Superior temporal gyrus (tissue), 1 donor: ENCODE results near the gene MGMT.

ENCODE experiments used
- DNase-seq: peaks from one replicate; pipeline ENCODE4 v3.0.0-alpha.2; 2016; ENCODE audit errors: extremely low spot score

The MGMT gene

GRCh38 chr10:129542589-129542988 lies 75.5 kb downstream of the MGMT start:
- DNase-seq, result no peak

- DNase-seq, result no peak
Observed at GRCh38 chr10:129544205-129545202, 77.5 kb downstream of the MGMT start.

DNA sequence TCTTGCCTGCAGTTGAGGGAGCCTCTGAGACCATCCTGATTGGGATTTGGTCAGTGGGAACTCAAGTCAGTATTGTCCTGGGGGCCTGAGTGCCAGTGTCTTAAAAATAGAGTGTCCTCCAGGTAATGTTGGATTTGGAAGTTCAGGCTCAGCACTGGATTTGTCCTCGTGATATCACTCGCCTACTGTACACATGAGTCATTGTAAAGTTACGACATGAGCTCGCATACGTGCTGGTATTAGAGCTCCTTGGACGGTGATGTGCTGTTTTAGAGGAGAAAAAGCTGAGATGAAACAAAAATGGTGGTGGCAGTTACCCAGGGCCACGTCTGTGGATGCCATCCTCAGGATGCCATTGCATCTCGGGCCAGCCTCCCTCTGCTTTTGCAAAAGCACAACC lies 78.2 kb downstream of the MGMT start:
- no peak for DNase-seq

GRCh38 chr10:129546106-129546505 lies 79.1 kb downstream of the MGMT start:
- DNase-seq, result no peak

GRCh38 chr10:129547608-129548007 lies 80.6 kb downstream of the MGMT start:
- DNase-seq, result no peak

- DNase-seq, result no peak
Observed at GRCh38 chr10:129548600-129548999, 81.6 kb downstream of the MGMT start.

DNA sequence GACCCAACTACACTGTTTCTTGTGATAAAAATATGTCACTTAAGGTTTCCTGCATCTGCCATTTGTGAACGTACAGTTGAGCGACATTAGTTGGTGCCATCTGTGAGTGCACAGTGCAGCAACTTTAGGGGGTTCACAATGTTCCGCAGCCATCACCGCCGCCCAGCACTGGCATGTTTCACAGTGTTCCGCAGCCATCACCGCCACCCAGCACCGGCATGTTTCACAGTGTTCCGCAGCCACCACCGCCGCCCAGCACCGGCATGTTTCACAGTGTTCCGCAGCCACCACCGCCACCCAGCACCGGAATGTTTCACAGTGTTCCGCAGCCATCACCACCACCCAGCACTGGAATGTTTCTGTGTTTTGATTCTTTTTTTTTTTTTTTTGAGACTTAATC lies 83.0 kb downstream of the MGMT start:
- DNase-seq, result no peak

- DNase-seq, result no peak
Observed at GRCh38 chr10:129550658-129551057, 83.6 kb downstream of the MGMT start.

GRCh38 chr10:129552119-129552518 lies 85.1 kb downstream of the MGMT start:
- DNase-seq, result no peak

GRCh38 chr10:129553928-129554327 lies 86.9 kb downstream of the MGMT start:
- no peak for DNase-seq

DNA sequence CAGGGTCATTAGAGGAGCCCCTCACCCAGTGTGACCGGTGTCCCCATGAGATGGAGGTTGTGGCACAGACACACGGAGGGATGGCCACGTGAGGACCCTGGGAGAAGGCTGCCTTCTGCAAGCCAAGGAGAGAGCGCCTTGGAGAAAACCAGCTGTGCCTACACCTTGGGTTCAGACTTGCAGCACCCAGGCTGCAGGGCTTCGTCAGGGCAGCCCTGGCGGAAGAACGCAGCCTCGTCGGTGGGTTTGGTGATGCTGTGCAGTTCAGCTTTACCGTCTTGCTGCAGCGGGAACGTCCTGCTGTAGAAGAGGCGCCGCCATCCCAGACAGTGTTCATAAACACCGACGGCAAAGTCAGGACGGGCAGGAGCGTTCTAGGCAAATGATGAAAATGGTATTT lies 89.3 kb downstream of the MGMT start:
- DNase-seq, result no peak

DNA sequence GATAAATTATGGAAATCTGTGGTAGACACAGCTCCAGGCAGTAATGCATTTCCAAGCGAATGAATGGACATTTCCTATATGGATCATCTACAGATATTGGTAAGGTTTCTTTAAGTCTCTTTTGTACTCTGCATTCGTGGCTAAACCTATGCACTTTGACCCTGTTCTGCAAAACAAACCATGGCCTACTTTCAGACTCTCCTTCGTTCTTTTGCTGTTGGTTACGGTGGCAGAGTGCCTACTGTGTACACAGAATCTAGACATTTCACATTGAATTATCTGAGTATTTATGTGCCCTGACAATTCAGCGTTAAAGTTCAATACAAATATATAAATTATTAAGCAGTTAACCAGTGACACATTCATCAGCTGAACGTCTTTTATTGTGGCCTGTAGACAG lies 93.3 kb downstream of the MGMT start:
- no peak for DNase-seq

GRCh38 chr10:129562487-129562886 lies 95.4 kb downstream of the MGMT start:
- no peak for DNase-seq

DNA sequence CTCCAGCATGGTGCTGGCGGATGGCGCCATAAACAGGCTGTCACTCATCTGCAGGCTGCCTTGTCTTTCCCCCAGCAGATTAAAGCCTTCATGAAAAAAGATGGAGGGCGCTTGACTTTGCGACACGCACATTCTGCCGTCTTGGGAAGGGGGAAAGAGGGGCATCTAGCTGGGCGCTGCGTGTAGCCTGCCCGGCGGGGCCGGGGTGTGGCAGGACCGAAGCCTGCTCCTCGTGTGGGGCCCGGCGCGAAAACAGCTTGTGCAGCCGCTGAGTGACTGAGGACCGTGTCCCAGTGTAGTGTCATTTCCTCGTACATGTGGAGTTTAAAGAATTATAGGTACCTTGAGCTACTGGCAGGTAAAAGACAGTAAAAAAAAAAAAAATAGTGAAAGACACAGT lies 97.9 kb downstream of the MGMT start:
- DNase-seq, result no peak

- DNase-seq, result no peak
Observed at GRCh38 chr10:129568583-129569344, 101.7 kb downstream of the MGMT start.

DNA sequence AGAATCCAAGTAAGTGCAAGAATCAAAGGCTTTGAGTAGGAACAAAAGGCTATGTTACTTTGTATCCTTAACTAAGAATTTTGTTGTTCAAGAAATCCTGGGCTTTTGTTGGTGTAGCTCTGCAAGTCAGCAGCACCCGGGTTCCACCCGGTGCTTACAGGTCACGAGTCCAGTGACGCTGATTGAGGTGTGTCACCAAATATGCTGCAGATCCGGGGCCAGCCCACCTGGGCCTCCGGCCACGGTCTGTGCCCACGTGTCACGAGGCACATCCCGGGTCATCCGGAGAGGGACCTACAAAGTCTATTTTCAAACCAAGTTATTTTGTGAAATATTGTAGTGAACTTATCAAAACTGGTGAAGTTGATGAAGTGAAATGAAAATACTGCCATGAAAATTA lies 103.1 kb downstream of the MGMT start:
- DNase-seq, result no peak

DNA sequence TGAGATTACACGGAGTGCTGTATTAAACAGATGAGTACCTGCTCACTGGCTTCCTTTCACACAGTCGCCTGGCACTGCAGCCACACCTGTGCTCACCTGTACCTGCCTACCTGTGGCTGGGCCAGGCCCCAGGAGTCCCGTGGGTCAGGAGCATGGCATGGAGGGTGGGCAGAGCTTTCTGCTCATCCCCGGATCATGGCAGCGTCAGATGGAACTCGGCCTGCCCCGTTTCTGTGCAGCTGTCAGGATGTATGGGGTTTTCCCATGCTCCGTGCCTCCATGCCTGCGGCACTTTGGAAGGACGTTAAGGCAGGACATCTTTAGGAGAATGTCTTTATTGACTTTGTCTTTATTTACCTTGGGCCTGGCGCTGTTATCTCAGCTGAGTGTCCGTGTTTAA lies 112.2 kb downstream of the MGMT start:
- DNase-seq, result no peak

DNA sequence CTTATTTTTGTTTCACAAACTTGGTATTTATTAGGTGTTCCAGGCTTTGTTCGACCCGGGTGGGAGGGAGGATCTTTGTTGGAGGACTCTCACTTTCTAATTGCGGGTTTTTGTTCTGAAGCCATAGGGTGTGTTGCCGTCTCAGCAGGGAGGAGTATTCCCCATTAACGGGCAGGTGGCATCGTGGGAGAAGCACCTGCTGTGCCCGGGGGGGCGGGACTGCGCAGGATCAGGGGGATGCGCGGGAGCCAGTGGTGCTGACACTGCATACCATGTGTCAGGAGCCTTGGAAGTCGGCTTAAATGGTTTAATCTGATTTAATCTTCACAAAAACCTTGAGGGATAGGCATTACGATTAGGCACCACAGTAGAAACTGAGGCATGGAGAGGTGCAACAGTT lies 113.0 kb downstream of the MGMT start:
- DNase-seq, result no peak

DNA sequence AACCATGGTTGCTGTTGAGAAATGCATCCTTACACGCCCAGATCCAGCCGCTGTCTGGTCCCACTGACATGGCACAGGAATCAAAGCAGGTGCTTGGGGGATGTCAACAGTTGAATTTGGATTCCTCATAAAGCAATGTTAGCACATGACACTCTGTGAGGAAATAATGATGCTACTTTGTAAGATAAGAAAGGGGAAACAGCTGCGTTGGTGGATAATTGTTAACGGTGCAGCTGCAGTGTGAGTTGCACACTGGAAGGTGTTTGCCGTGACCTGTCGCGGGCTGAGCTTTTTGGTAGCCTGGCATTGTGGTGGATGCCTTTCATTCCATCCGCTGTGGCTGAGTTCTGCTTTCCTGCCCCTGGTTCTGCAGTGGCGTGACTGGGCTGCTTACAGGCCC lies 113.9 kb downstream of the MGMT start:
- no peak for DNase-seq

DNA sequence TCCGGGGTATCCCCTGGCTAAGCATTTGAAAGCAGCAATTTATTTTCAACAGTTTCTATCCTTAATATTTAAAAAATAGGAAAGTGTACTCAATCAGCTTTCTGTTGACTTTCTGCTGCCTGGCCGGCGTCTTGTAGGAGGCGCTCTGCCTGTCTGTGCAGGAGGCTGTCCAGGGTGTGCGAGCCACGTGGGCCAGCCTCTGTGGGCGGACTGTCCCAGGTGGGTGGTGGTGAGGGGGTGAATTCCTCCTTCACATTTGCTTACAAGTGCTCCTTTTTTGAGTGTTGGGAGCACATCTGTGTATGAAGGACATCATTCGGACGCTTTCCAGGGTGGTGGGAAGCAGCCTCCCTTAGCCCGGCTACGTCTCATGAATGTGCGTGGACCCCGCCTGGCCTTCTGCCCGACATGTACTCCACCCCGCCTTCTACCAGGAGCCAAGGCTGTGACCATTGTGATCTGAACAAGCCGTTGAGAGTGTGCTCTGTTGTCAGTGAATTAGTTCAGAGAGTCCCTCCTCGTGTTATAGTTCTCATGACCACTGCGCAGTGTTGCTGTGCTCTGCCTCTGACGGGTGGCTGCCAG lies 114.9 kb downstream of the MGMT start:
- no peak for DNase-seq

- DNase-seq, result no peak
Observed at GRCh38 chr10:129583831-129584230, 116.8 kb downstream of the MGMT start.

DNA sequence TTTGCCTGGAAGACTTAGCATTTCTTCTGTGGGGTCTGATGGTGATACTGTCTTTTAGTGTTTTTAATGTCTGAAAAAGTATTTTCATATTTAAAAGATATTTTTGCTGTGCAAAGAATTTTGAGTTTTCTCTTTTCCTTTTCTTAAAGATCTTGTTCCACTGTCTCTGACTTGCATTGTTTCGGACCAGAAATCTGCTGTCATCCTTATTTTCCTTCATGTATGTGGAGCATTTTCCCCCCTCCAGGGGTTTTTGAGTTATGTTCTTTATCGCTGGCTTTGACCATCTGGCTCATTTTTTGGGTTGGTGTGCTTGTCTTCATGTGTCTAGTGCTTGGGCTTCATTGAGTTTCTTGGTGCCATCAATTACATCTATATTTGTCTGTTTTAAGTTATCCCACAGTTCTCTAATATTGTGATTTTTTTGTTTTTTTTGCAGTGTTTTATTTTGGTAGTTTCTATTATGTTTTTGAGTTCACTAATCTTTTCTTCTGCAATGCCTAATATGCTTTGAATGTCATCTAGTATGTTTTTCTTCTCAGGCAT lies 119.9 kb downstream of the MGMT start:
- DNase-seq, result no peak
